Epithelial cell of esophagus (primary cell): Measurements from ENCODE around the gene DNM2.

ENCODE experiments used
- DNase-seq: peaks from one replicate; pipeline ENCODE4 v3.0.0; 2010; ENCODE audit warnings: low read depth
- H3K4me3 ChIP-seq: 2 replicates; pipeline ENCODE4 v1.5.1; 2011; ENCODE audit warnings: mild to moderate bottlenecking, low read length, control low read depth
- TF ChIP-seq, protein P1 (sequence below): IDR thresholded peaks from 2 replicates; pipeline ENCODE4 v1.5.1; 2011; ENCODE audit warnings: low read depth, mild to moderate bottlenecking, low read length, control low read depth, inconsistent platforms; ENCODE audit not compliant: insufficient read depth; ENCODE audit errors: missing control alignments

DNM2 gene

DNA sequence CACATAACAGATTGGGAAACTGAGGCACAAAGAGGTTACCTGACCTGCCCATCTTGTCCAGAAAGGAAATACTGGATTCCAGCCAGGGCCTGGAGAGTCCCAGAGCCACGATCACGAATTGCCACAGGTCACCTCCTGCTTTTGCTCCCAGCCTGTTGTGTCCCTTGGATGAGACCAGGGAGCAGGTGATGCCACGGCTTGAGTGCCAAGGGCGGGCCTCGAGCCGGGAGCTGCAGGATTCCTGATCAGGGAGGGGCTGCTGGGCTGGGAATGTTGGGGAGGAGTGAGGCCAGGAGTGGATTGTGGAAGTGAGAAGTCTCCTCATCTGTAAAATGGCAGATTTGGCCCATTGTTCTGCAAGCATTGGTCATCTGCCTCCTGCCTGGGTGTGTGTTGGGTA lies 29.4 kb downstream of the DNM2 start:
- TF ChIP-seq, protein P1, sequence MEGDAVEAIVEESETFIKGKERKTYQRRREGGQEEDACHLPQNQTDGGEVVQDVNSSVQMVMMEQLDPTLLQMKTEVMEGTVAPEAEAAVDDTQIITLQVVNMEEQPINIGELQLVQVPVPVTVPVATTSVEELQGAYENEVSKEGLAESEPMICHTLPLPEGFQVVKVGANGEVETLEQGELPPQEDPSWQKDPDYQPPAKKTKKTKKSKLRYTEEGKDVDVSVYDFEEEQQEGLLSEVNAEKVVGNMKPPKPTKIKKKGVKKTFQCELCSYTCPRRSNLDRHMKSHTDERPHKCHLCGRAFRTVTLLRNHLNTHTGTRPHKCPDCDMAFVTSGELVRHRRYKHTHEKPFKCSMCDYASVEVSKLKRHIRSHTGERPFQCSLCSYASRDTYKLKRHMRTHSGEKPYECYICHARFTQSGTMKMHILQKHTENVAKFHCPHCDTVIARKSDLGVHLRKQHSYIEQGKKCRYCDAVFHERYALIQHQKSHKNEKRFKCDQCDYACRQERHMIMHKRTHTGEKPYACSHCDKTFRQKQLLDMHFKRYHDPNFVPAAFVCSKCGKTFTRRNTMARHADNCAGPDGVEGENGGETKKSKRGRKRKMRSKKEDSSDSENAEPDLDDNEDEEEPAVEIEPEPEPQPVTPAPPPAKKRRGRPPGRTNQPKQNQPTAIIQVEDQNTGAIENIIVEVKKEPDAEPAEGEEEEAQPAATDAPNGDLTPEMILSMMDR = no peak
- H3K4me3 ChIP-seq = no peak overlapping the region
- peak; percentile 53 for DNase-seq

DNA sequence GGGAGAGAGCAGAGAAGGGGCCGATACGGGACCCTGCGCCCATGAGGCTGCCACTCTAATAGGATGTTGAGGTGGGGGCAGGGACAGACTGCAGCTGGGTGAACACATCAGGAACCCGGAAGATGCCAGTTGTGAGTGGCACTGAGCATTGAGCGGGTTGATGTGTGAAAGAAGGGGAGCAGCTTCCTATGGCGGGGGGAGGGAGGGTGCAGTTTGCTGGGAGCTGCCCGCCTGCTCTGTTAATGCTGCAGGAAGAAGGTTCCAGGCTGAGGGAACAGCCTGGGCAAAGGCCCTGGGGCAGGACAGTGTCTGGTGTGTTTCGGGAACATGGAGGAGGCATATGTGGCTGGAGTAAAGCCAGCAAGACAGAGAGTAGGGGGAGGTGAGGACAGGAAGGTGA lies 29.8 kb downstream of the DNM2 start:
- no peak for DNase-seq
- TF ChIP-seq, protein P1 = no peak
- H3K4me3 ChIP-seq = no peak overlapping the region

- TF ChIP-seq, protein P1 = no peak
- no peak overlapping the region for H3K4me3 ChIP-seq
- DNase-seq = no peak
These were observed 30.5 kb downstream of the DNM2 start for GRCh38 chr19:10748195-10748926.

DNA sequence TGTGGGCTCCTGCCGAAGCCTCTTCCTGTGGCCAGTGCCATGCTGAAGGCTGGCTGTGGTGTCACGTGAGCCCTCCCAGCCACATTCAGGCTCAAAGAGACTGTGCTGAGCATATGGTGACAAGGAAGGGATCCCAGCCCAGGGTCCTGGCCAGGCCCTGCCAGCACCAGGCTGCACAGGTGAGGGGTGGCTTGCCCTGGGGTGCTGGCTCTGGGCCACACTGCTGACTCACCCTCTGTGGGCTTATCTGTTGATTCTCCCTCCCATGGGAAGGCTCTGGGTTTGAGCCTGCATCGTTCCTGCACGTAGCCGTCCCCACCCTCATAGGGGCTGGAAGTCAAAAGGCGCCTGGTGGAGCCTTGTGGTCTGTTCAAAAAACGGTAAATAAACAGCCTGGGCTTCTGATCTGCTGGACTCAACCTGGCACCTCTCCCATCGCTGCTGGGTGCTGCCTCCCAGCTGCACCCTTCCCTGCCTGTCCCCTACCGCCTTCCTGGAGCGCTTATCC lies 31.1 kb downstream of the DNM2 start:
- H3K4me3 ChIP-seq = no peak overlapping the region
- TF ChIP-seq, protein P1 = no peak
- peak; percentile 66 for DNase-seq

- TF ChIP-seq, protein P1 = no peak
- no peak overlapping the region for H3K4me3 ChIP-seq
- DNase-seq = no peak
These were observed 31.8 kb downstream of the DNM2 start for GRCh38 chr19:10749435-10750384.

- peak; percentile 70 for DNase-seq
- TF ChIP-seq, protein P1 = no peak
- H3K4me3 ChIP-seq = no peak overlapping the region
These were observed 33.5 kb downstream of the DNM2 start for GRCh38 chr19:10751109-10751953.
